LNCaP clone FGC (cell line): ENCODE results near the gene DYSF.

ENCODE experiments used
- DNase-seq: peaks from one replicate; pipeline ENCODE4 v3.0.0-alpha.2; 2011; ENCODE audit warnings: low read depth
- H3K4me3 ChIP-seq: 2 replicates; pipeline ENCODE4 v1.5.1; 2011; ENCODE audit warnings: mild to moderate bottlenecking, low read depth, low read length, control low read depth
- TF ChIP-seq, protein P1 (sequence below): IDR thresholded peaks from 2 replicates; pipeline ENCODE4 v1.5.1; 2012; ENCODE audit warnings: mild to moderate bottlenecking; ENCODE audit not compliant: control insufficient read depth, insufficient read depth; ENCODE audit errors: extremely low read depth

Gene DYSF

DNA sequence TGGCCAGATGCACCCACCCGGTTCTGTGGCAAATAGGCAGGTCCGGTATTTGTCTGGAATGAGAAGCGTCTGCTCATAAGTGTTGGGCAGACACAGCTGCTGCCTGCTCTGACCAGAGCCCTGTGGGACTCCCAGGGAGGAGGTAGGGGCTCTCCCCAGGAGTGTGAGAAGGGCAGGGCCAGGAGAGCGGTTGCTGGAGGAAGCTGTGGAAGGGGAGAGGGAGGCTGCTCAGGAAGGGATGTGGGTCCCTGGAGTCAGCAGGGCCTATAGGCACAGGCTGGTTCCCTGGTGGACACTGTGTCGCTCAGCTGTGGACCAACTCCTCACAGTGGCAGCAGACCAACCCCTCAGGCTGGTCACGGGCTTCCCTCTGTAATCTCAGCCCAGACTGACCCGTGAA lies 109.2 kb downstream of the DYSF start:
- no peak overlapping the region for H3K4me3 ChIP-seq
- TF ChIP-seq, protein P1, sequence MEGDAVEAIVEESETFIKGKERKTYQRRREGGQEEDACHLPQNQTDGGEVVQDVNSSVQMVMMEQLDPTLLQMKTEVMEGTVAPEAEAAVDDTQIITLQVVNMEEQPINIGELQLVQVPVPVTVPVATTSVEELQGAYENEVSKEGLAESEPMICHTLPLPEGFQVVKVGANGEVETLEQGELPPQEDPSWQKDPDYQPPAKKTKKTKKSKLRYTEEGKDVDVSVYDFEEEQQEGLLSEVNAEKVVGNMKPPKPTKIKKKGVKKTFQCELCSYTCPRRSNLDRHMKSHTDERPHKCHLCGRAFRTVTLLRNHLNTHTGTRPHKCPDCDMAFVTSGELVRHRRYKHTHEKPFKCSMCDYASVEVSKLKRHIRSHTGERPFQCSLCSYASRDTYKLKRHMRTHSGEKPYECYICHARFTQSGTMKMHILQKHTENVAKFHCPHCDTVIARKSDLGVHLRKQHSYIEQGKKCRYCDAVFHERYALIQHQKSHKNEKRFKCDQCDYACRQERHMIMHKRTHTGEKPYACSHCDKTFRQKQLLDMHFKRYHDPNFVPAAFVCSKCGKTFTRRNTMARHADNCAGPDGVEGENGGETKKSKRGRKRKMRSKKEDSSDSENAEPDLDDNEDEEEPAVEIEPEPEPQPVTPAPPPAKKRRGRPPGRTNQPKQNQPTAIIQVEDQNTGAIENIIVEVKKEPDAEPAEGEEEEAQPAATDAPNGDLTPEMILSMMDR, result no peak
- no peak for DNase-seq

- TF ChIP-seq, protein P1, result no peak
- no peak for DNase-seq
- H3K4me3 ChIP-seq, result no peak overlapping the region
Observed at GRCh38 chr2:71563872-71564271, 110.5 kb downstream of the DYSF start.

- H3K4me3 ChIP-seq, result no peak overlapping the region
- DNase-seq, result no peak
- TF ChIP-seq, protein P1, result no peak
Observed at GRCh38 chr2:71564361-71564760, 111.0 kb downstream of the DYSF start.

GRCh38 chr2:71564790-71565189 lies 111.4 kb downstream of the DYSF start:
- no peak overlapping the region for H3K4me3 ChIP-seq
- DNase-seq, result no peak

DNA sequence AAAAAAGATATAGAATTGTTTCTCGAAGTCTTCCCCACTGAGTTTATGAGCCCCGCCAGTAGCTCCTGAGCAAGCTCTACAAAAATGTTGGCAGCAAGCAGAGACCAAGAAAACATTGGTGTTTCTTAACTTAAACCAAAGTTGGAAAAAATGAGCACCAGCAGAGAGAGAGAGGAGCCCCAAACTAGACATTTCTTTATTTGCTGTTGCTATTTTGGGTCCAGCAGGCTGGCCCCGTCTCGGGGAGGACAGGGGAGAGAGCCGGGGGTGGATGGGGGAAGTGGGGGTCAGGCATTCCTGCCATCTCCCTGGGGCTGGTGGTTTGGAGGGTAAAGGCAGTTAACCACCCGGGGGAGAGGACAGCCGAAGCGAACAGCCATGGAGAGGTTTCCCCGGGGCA lies 113.0 kb downstream of the DYSF start:
- no peak for DNase-seq
- TF ChIP-seq, protein P1, result no peak
- H3K4me3 ChIP-seq, result no peak overlapping the region

More at GRCh38 chr2:71564790-71565189, 111.4 kb downstream of the DYSF start:
- TF ChIP-seq, protein P1, result no peak

GRCh38 chr2:71567625-71568024 lies 114.3 kb downstream of the DYSF start:
- TF ChIP-seq, protein P1, result no peak
- no peak for DNase-seq
- no peak overlapping the region for H3K4me3 ChIP-seq

GRCh38 chr2:71568103-71568502 lies 114.7 kb downstream of the DYSF start:
- no peak for DNase-seq
- TF ChIP-seq, protein P1, result no peak
- no peak overlapping the region for H3K4me3 ChIP-seq
